ENCODE data around the gene CNTNAP2.

The CNTNAP2 gene

GRCh38 chr7:148155826-148156225 lies 2039.2 kb downstream of the CNTNAP2 start:
- no peak for TF ChIP-seq CTCF (IDR thresholded peaks at IDR 0.05; ENCODE audit: control insufficient read depth, extremely low read depth, insufficient read depth)
- H3K4me3 ChIP-seq (ENCODE audit: low read depth, low read length), result no peak overlapping the region
- no peak for DNase-seq (ENCODE audit: low read depth)

- DNase-seq (ENCODE audit: low read depth), result no peak
- TF ChIP-seq CTCF (IDR thresholded peaks at IDR 0.05; ENCODE audit: control insufficient read depth, extremely low read depth, insufficient read depth), result no peak
- no peak overlapping the region for H3K4me3 ChIP-seq (ENCODE audit: low read depth, low read length)
These were observed 2039.6 kb downstream of the CNTNAP2 start for GRCh38 chr7:148156233-148156632.

GRCh38 chr7:148159331-148159730 lies 2042.7 kb downstream of the CNTNAP2 start:
- TF ChIP-seq CTCF (IDR thresholded peaks at IDR 0.05; ENCODE audit: control insufficient read depth, extremely low read depth, insufficient read depth), result no peak
- no peak overlapping the region for H3K4me3 ChIP-seq (ENCODE audit: low read depth, low read length)
- no peak for DNase-seq (ENCODE audit: low read depth)

- no peak for TF ChIP-seq CTCF (IDR thresholded peaks at IDR 0.05; ENCODE audit: control insufficient read depth, extremely low read depth, insufficient read depth)
- no peak overlapping the region for H3K4me3 ChIP-seq (ENCODE audit: low read depth, low read length)
- DNase-seq (ENCODE audit: low read depth), result no peak
These were observed 2045.2 kb downstream of the CNTNAP2 start for GRCh38 chr7:148161776-148162175.

- TF ChIP-seq CTCF (IDR thresholded peaks at IDR 0.05; ENCODE audit: control insufficient read depth, extremely low read depth, insufficient read depth), result no peak
- H3K4me3 ChIP-seq (ENCODE audit: low read depth, low read length), result no peak overlapping the region
- DNase-seq (ENCODE audit: low read depth), result no peak
These were observed 2046.2 kb downstream of the CNTNAP2 start for GRCh38 chr7:148162808-148163207.

- TF ChIP-seq CTCF (IDR thresholded peaks at IDR 0.05; ENCODE audit: control insufficient read depth, extremely low read depth, insufficient read depth), result no peak
- no peak overlapping the region for H3K4me3 ChIP-seq (ENCODE audit: low read depth, low read length)
- no peak for DNase-seq (ENCODE audit: low read depth)
These were observed 2046.6 kb downstream of the CNTNAP2 start for GRCh38 chr7:148163246-148163645.

- DNase-seq (ENCODE audit: low read depth), result no peak
- TF ChIP-seq CTCF (IDR thresholded peaks at IDR 0.05; ENCODE audit: control insufficient read depth, extremely low read depth, insufficient read depth), result no peak
- H3K4me3 ChIP-seq (ENCODE audit: low read depth, low read length), result no peak overlapping the region
These were observed 2056.3 kb downstream of the CNTNAP2 start for GRCh38 chr7:148172920-148173319.
